HG02943 (cell line): ENCODE results near the gene AHNAK2.

Experiments
- ATAC-seq: cut with Tn5 transposase; IDR thresholded peaks from one replicate; pipeline ENCODE4 v1.9.1; 2021; ENCODE audit warnings: mild to moderate bottlenecking, low read depth, moderate library complexity; ENCODE audit not compliant: unreplicated experiment

Gene AHNAK2

GRCh38 chr14:104942586-104942985 lies 35.6 kb downstream of the AHNAK2 start:
- no peak for ATAC-seq

- ATAC-seq: no peak
Observed at GRCh38 chr14:104941508-104942365, 36.4 kb downstream of the AHNAK2 start.

GRCh38 chr14:104940526-104941150 lies 37.5 kb downstream of the AHNAK2 start:
- ATAC-seq: no peak

- no peak for ATAC-seq
Observed at GRCh38 chr14:104939666-104940410, 38.3 kb downstream of the AHNAK2 start.

- no peak for ATAC-seq
Observed at GRCh38 chr14:104938960-104939359, 39.2 kb downstream of the AHNAK2 start.

GRCh38 chr14:104938436-104938835 lies 39.7 kb downstream of the AHNAK2 start:
- ATAC-seq: no peak

- no peak for ATAC-seq
Observed at GRCh38 chr14:104937694-104938365, 40.3 kb downstream of the AHNAK2 start.

- ATAC-seq: no peak
Observed at GRCh38 chr14:104937161-104937560, 41.0 kb downstream of the AHNAK2 start.

- ATAC-seq: no peak
Observed at GRCh38 chr14:104936361-104937155, 41.6 kb downstream of the AHNAK2 start.

GRCh38 chr14:104935955-104936354 lies 42.2 kb downstream of the AHNAK2 start:
- no peak for ATAC-seq

GRCh38 chr14:104935026-104935650 lies 43.0 kb downstream of the AHNAK2 start:
- no peak for ATAC-seq

- ATAC-seq: no peak
Observed at GRCh38 chr14:104933746-104934733, 44.1 kb downstream of the AHNAK2 start.

GRCh38 chr14:104932676-104933631 lies 45.2 kb downstream of the AHNAK2 start:
- no peak for ATAC-seq

GRCh38 chr14:104931771-104932675 lies 46.2 kb downstream of the AHNAK2 start:
- no peak for ATAC-seq

GRCh38 chr14:104931304-104931770 lies 46.8 kb downstream of the AHNAK2 start:
- no peak for ATAC-seq
